ENCODE measurements around the gene SORL1. TPM values are rescaled to one million over a fixed set of nuclear protein-coding genes. Genes with fewer than 3 reads are reported as not detected.

The SORL1 gene
- total RNA-seq, 4 donors from 2014 or later, result 3.0 to 12.3 (median 8.1) TPM

DNA sequence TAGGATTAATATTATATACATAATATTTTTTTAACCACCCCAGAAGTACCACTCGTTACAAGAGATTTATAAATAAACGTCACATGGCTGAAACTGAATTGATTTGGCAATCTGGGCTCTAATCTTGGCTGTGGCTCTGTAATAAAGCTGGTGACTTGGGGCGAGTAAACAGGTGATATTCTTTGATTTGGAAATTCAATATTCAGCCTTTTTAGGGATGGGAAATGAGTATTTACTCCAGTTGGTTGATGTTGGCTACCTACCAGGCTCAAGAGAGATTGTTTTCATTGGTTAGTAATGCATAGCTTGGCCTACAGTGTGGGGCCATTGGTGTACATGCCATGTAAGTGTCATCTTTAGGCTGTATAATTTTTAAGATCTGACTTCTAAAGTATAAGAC is 118.3 kb downstream of the SORL1 start:
- TF ChIP-seq, protein P1, sequence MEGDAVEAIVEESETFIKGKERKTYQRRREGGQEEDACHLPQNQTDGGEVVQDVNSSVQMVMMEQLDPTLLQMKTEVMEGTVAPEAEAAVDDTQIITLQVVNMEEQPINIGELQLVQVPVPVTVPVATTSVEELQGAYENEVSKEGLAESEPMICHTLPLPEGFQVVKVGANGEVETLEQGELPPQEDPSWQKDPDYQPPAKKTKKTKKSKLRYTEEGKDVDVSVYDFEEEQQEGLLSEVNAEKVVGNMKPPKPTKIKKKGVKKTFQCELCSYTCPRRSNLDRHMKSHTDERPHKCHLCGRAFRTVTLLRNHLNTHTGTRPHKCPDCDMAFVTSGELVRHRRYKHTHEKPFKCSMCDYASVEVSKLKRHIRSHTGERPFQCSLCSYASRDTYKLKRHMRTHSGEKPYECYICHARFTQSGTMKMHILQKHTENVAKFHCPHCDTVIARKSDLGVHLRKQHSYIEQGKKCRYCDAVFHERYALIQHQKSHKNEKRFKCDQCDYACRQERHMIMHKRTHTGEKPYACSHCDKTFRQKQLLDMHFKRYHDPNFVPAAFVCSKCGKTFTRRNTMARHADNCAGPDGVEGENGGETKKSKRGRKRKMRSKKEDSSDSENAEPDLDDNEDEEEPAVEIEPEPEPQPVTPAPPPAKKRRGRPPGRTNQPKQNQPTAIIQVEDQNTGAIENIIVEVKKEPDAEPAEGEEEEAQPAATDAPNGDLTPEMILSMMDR (IDR thresholded peaks at IDR 0.05), result no peak
- no peak for TF ChIP-seq POLR2AphosphoS5 (IDR thresholded peaks at IDR 0.05)
- TF ChIP-seq POLR2A (IDR thresholded peaks at IDR 0.05; ENCODE audit: low read depth), result no peak
- TF ChIP-seq EP300 (IDR thresholded peaks at IDR 0.05), result no peak
- Histone ChIP-seq H3K4me1 (no peaks in the 10 kb centered on the region), H3K4me3 (no peak overlapping the region), H3K9me3 (no peaks in the 10 kb centered on the region), H3K36me3 (peaks cover 0 to 34% (median 2%) of the 10 kb centered on the region in 4 donors), H3K27me3 (no peaks in the 10 kb centered on the region), H3K27ac (replicated peaks in 1 of 4) (no peak overlapping the region)
- no peak for DNase-seq (ENCODE audit: extremely low spot score)
- intact Hi-C loops (cut with DNase I), result no loop called here
- 81% methylated on average over 3 of the region's 3 CpGs for WGBS

DNA sequence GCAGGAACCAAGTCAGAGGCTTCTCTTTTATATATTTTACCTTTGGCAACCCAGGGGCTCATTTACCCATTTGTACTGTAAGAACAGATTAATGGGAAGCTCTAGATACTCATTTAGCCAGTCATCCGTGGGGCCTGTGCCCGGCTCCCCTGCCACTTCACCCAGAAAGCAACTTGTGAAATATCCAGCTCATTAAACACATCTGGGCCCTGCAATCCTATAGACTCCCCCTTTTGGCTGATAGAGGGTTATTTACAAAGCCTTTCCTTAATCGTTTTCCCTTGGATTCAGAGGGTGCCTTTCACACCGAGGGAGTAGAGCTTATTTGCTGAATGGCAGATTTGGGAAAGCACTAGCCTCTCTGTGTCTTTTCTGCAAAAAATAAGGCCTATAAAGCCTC is 119.4 kb downstream of the SORL1 start:
- peaks cover 0 to 5% (median 2%) of the 10 kb centered on the region in 4 donors for H3K4me1 ChIP-seq
- no peak for DNase-seq (ENCODE audit: extremely low spot score)
- H3K27ac ChIP-seq (replicated peaks in 1 of 4), result no peak overlapping the region
- H3K27me3 ChIP-seq, result no peaks in the 10 kb centered on the region
- no peak for TF ChIP-seq POLR2A (IDR thresholded peaks at IDR 0.05; ENCODE audit: low read depth)
- TF ChIP-seq, protein P1 (IDR thresholded peaks at IDR 0.05), result no peak
- no peak for TF ChIP-seq POLR2AphosphoS5 (IDR thresholded peaks at IDR 0.05)
- TF ChIP-seq EP300 (IDR thresholded peaks at IDR 0.05), result no peak
- no peak overlapping the region for H3K4me3 ChIP-seq
- H3K36me3 ChIP-seq, result peaks cover 0 to 34% (median 2%) of the 10 kb centered on the region in 4 donors
- intact Hi-C loops (cut with DNase I), result no loop called here
- 63% methylated on average over 4 of the region's 4 CpGs for WGBS
- H3K9me3 ChIP-seq, result no peaks in the 10 kb centered on the region

DNA sequence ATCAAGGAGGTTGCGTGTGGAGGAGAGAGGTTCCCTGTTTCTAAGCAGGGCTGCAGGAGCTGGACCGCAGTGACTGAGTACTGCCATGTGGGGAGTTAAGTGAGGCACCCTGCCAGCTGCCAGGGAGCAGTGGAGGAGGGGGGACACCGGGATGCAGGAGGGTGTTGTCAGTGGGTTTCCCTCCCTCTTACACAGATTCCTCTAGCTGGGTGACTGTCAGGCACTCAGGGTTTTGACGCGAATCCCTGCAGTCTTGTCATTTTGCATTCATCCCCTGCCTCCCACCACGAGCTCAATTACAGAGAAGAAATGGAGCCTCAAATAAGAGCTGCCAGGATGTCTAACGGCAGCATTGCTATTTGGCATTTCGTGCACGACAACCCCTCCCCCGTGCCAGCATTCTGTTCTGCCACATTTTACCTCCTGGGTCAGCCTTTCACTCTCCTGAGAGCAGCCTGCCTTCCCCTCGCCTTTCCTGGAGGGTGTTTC is 120.5 kb downstream of the SORL1 start:
- Histone ChIP-seq H3K27me3 (no peaks in the 10 kb centered on the region), H3K36me3 (peaks cover 0 to 32% (median 0%) of the 10 kb centered on the region in 4 donors), H3K4me3 (no peak overlapping the region), H3K9me3 (no peaks in the 10 kb centered on the region), H3K27ac (replicated peaks in 1 of 4) (no peak overlapping the region), H3K4me1 (peaks cover 0 to 5% (median 2%) of the 10 kb centered on the region in 4 donors)
- 61% methylated on average over 11 of the region's 11 CpGs for WGBS
- DNase-seq (ENCODE audit: extremely low spot score), result no peak
- TF ChIP-seq POLR2AphosphoS5 (IDR thresholded peaks at IDR 0.05), result no peak
- TF ChIP-seq, protein P1 (IDR thresholded peaks at IDR 0.05), result no peak
- no peak for TF ChIP-seq POLR2A (IDR thresholded peaks at IDR 0.05; ENCODE audit: low read depth)
- TF ChIP-seq EP300 (IDR thresholded peaks at IDR 0.05), result no peak
- intact Hi-C loops (cut with DNase I), result no loop called here

DNA sequence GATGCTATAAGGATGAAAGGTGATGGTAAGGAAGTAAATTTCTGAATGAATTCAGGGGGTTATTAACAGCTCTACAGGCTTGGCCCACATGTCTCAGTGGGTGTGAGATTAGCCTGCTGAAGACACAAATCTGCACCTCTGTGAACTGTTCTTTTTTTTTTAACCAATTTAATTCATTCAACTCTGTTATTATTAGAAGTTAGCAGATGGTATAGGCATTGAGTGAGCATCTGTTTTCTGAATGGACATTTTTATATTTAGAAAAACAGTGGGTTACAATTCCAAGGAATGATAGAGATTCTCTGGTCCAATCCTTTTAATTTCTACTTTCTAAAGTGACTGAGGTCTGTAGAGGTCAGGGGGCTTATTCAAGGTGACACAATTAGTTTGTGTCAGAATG is 122.7 kb downstream of the SORL1 start:
- Histone ChIP-seq H3K27me3 (no peaks in the 10 kb centered on the region), H3K9me3 (no peaks in the 10 kb centered on the region), H3K4me3 (no peak overlapping the region), H3K36me3 (peaks cover 0 to 40% (median 0%) of the 10 kb centered on the region in 4 donors), H3K4me1 (peaks cover 0 to 6% (median 5%) of the 10 kb centered on the region in 4 donors), H3K27ac (replicated peaks in 1 of 4) (no peak overlapping the region)
- TF ChIP-seq, protein P1 (IDR thresholded peaks at IDR 0.05), result no peak
- no peak for TF ChIP-seq POLR2AphosphoS5 (IDR thresholded peaks at IDR 0.05)
- DNase-seq (ENCODE audit: extremely low spot score), result no peak
- intact Hi-C loops (cut with DNase I), result no loop called here
